Measurements from ENCODE around the gene HCST.
"Not testable (repeated sequence)": the region's sequence is repeated elsewhere in the genome, so short reads cannot be mapped to it uniquely, and the experiment has no call there.

The HCST gene

DNA sequence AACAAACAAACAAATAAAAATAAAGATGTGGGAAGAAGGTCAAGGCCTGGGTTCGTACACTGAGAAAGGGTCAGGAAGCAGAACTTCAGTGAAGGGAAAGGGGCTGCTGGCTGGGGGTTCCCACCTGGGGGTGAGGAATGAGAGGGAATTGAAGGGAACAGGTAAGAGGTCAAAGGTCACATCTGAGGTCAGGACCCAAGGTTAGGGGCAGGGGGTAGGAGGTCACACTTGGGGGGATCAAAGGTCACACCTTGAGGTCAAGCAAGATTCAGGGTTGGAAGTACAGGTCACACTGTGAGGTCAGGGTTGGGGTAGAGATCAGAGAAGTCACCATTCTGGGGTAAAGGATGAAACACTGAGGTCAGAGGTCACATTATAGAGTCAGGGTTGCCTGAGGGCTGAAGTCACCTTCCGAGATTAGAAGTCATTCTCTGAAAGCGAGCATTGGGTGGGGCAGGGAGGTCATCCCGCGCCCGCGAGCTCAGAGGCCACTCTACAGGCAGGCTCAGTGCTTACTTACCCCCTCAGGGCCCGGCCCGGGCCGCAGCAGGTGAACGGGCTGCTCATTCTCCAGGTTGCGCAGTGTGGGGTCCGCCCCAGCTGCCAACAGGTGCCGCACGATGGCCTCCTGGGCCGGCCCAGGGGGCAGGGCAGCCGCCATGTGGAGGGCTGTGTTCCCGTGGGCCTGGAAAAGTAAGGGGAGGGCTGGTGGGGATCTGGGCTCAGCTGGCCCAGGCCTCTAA, 12.8 kb upstream of the HCST start:
- TF ChIP-seq, protein P1, sequence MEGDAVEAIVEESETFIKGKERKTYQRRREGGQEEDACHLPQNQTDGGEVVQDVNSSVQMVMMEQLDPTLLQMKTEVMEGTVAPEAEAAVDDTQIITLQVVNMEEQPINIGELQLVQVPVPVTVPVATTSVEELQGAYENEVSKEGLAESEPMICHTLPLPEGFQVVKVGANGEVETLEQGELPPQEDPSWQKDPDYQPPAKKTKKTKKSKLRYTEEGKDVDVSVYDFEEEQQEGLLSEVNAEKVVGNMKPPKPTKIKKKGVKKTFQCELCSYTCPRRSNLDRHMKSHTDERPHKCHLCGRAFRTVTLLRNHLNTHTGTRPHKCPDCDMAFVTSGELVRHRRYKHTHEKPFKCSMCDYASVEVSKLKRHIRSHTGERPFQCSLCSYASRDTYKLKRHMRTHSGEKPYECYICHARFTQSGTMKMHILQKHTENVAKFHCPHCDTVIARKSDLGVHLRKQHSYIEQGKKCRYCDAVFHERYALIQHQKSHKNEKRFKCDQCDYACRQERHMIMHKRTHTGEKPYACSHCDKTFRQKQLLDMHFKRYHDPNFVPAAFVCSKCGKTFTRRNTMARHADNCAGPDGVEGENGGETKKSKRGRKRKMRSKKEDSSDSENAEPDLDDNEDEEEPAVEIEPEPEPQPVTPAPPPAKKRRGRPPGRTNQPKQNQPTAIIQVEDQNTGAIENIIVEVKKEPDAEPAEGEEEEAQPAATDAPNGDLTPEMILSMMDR (IDR thresholded peaks at IDR 0.05; ENCODE audit: extremely low read depth, missing control alignments): no peak
- DNase-seq (ENCODE audit: low spot score): no peak

DNA sequence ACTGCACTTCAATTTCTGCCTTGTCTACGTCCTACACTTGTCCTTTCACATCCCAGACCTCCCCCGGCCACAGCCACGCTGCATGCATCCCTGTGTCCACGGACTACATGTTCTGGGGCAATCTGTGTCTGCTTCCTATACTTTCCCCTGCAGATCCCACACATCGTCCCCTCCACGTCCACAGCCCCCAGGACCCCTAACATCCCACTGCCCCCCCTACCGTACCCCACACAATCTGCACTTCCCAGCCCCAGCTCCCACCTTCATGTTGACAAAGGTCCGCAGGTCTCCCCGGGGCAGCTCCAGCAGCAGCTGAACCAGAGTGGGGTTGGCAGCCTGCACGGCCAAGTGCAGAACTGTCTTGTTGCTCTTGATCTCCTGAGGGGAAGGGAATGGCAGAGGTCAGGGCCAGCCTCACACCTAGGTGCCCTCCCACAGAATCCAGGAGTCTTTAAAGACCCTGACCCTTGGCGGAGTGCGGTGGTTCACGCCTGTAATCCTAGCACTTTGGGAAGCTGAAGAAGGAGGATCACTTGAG, 12.1 kb upstream of the HCST start:
- TF ChIP-seq, protein P1 (IDR thresholded peaks at IDR 0.05; ENCODE audit: extremely low read depth, missing control alignments): no peak
- DNase-seq (ENCODE audit: low spot score): no peak

DNA sequence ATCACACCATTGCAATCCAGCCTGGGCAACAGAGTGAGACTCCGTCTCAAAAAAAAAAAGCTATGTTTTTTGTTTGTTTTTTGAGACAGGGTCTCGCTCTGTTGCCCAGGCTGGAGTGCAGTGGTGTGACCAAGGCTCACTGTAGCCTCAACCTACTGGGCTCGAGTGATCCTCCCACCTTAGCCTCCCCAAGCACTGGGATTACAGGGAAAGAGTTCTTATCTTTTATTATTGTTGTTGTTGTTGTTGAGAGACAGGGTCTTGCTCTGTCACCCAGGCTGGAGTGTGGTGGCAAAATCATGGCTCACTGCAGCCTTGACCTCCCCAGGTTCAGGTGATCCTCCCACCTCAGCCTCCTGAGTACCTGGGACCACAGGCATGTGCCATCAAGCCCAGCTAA, 10.5 kb upstream of the HCST start:
- DNase-seq (ENCODE audit: low spot score): not testable (repeated sequence)

DNA sequence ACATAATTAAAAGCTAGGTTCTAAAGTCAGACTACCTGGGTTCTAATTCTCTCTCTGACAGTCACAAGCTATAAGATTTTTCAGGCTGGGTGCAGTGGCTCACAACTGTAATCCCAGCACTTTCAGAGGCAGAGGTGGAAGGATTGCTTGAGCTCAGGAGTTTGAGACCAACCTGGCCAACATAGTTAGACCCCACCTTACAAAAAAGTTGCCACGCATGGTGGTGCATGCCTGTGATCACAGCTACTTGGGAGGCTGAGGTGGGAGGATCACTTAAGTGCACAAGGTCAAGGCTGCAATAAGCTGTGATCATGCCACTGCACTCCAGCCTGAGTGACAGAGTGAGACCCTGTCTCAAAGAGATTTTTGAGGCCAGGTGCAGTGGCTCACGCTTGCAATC, 8.0 kb upstream of the HCST start:
- no peak for DNase-seq (ENCODE audit: low spot score)
- TF ChIP-seq, protein P1 (IDR thresholded peaks at IDR 0.05; ENCODE audit: extremely low read depth, missing control alignments): no peak

DNA sequence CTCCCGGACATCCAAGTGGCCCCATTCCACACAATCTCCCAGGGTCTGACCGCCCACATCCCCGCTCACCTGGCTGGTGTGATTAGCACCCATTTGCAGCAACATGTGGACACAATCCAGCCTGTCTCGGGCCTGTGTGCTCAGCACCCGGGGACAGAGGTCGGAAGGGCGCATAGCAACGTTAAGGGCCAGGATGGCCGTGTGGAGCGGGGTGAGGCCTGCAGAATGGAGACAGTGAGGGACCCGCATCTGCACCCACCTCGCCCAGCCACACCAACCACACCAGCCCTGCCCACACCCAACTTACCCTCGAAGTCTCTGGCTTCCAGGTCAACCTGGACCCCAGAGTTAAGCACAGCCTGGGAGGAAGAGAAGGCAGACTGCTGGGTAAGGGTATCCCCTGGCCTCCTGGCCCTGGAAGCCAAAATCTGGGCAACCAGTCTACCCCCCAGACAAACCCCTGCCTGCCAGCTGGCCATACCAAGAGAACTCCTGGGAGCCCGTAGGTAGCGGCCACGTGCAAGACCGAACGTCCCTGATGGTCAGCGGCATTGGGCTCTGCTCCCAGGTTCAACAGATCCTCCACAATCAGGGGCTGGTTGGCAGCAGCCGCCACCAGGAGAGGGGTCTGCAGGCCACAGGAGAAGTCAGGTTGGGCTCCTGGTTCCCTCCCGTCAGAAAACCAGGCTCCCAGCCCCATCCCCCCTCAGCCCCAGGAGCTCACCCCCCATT, 6.3 kb upstream of the HCST start:
- TF ChIP-seq, protein P1 (IDR thresholded peaks at IDR 0.05; ENCODE audit: extremely low read depth, missing control alignments): no peak
- no peak for DNase-seq (ENCODE audit: low spot score)

DNA sequence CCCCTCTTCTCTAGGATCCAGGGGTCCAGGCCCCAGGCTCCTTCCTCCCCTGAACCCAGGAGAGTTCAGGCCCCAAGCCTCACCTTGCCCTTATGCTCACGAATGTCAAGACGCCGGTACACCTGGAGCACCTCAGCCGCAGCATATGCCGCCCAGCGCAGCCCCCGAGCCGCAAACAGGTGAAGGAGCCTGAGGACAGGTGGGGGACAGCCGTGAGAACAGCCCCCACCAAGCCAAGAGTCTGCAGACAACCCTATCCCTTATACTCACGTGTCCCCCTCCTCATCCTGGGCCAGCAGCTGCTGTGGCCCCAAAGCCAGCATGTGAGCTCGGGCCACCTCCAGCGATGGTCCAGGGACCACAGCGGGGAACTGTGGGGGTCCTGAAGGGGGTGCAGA, 5.7 kb upstream of the HCST start:
- TF ChIP-seq, protein P1 (IDR thresholded peaks at IDR 0.05; ENCODE audit: extremely low read depth, missing control alignments): no peak
- no peak for DNase-seq (ENCODE audit: low spot score)

DNA sequence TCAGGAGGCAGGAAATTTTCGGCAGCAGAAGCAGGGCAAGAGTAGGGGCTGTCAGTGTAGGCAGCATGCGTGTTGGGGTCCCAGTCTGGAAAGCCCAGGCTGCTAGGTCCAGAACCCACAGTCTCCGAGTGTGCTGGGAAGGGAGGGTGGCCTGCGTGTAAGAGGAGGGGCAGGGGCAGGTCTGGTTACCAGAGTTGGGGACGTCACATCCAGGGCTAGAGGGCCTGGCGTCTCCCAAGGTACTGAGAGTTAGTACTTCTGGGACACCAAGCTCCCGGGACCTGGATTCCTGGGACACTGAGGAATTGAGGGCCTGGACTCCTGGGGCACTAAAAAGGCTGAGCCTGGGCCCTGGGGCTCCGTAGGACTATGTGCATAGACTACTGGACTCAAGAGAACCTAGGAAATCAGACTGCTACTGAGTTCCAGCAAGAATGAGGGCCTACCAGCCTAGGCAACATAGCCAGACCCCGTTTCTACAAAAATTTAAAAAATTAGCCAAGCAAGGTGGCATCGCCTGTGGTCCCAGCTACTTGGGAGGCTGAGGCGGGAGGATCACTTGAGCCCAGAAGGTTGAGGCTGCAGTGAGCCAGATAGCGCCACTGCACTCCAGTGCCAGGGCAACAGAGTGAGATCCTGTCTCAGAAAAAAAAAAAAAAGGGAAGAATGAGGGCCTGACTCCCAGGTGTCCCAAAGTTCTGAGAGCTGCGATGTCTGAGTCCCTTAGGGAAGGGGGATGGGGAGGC, 4.5 kb upstream of the HCST start:
- TF ChIP-seq, protein P1 (IDR thresholded peaks at IDR 0.05; ENCODE audit: extremely low read depth, missing control alignments): no peak
- DNase-seq (ENCODE audit: low spot score): no peak
